GM12865 (cell line): Measurements from ENCODE around the gene MYO3A.
A peak's percentile ranks its signal among the peaks of the same experiment; 100 is the strongest.

ENCODE experiments used
- DNase-seq: peaks from one replicate; pipeline ENCODE4 v3.0.0; 2010; ENCODE audit warnings: low read depth
- H3K4me3 ChIP-seq: 2 replicates; pipeline ENCODE4 v1.5.1; 2011; ENCODE audit warnings: mild to moderate bottlenecking, low read depth, low read length, control low read depth
- CTCF ChIP-seq: IDR thresholded peaks from 2 replicates; pipeline ENCODE4 v1.5.1; 2011; ENCODE audit warnings: low read length, control low read depth, low read depth, inconsistent platforms; ENCODE audit not compliant: insufficient read depth; ENCODE audit errors: missing control alignments

MYO3A gene

GRCh38 chr10:25944771-25945170 lies 10.7 kb downstream of the MYO3A start:
- TF ChIP-seq CTCF: no peak
- no peak overlapping the region for H3K4me3 ChIP-seq
- no peak for DNase-seq

- H3K4me3 ChIP-seq: no peak overlapping the region
- peak; percentile 49 for DNase-seq
- no peak for TF ChIP-seq CTCF
Measured at GRCh38 chr10:25952857-25953256, 18.8 kb downstream of the MYO3A start.

- H3K4me3 ChIP-seq: no peak overlapping the region
- TF ChIP-seq CTCF: no peak
- peak; percentile 13 for DNase-seq
Measured at GRCh38 chr10:25954851-25955250, 20.8 kb downstream of the MYO3A start.

GRCh38 chr10:25959540-25960232 lies 25.7 kb downstream of the MYO3A start:
- no peak for TF ChIP-seq CTCF
- no peak for DNase-seq
- H3K4me3 ChIP-seq: no peak overlapping the region

- TF ChIP-seq CTCF: no peak
- no peak overlapping the region for H3K4me3 ChIP-seq
- no peak for DNase-seq
Measured at GRCh38 chr10:25965584-25965983, 31.6 kb downstream of the MYO3A start.

GRCh38 chr10:25966844-25967243 lies 32.8 kb downstream of the MYO3A start:
- H3K4me3 ChIP-seq: no peak overlapping the region
- no peak for DNase-seq
- TF ChIP-seq CTCF: no peak

- no peak for DNase-seq
- TF ChIP-seq CTCF: no peak
- H3K4me3 ChIP-seq: no peak overlapping the region
Measured at GRCh38 chr10:25972631-25973030, 38.6 kb downstream of the MYO3A start.
